Measurements from ENCODE around the gene SCNN1A.
A peak's percentile ranks its signal among the peaks of the same experiment; 100 is the strongest.
"Not testable (repeated sequence)": the region's sequence is repeated elsewhere in the genome, so short reads cannot be mapped to it uniquely, and the experiment has no call there.

The SCNN1A gene

GRCh38 chr12:6340745-6341416 is 34.5 kb downstream of the SCNN1A start:
- Histone ChIP-seq H3K4me3 (ENCODE audit: low read depth in 1 of 5, low read length in 5 of 5) (peak overlapping the region; percentile 81 to 100 (median 98)), H3K9ac (ENCODE audit: low read length in 5 of 5) (peak overlapping the region; percentile 96 to 100 (median 100)), H3K27ac (ENCODE audit: low read depth, low read length) (peak overlapping the region; percentile 100), H3K36me3 (ENCODE audit: control insufficient read depth in 5 of 5, insufficient read depth in 5 of 5, low read length in 5 of 5) (peaks cover 0 to 6% (median 0%) of the 10 kb centered on the region in 5 donors), H3K9me3 (ENCODE audit: control insufficient read depth in 5 of 5, low read length in 5 of 5) (no peaks in the 10 kb centered on the region), H3K27me3 (ENCODE audit: control insufficient read depth in 5 of 5, insufficient read depth in 4 of 5, low read length in 5 of 5) (peaks cover 0 to 4% (median 0%) of the 10 kb centered on the region in 5 donors), H3K4me1 (ENCODE audit: control insufficient read depth in 5 of 5, insufficient read depth in 5 of 5, low read length in 5 of 5) (peaks cover 35 to 82% (median 72%) of the 10 kb centered on the region in 5 donors)

- peaks cover 0 to 7% (median 2%) of the 10 kb centered on the region in 5 donors for H3K36me3 ChIP-seq (ENCODE audit: control insufficient read depth in 5 of 5, insufficient read depth in 5 of 5, low read length in 5 of 5)
- H3K9me3 ChIP-seq (ENCODE audit: control insufficient read depth in 5 of 5, low read length in 5 of 5) = no peaks in the 10 kb centered on the region
- H3K9ac ChIP-seq (ENCODE audit: low read length in 5 of 5) = peak overlapping the region; percentile 96 to 100 (median 100)
- H3K27ac ChIP-seq (ENCODE audit: low read depth, low read length) = peak overlapping the region; percentile 100
- H3K4me1 ChIP-seq (ENCODE audit: control insufficient read depth in 5 of 5, insufficient read depth in 5 of 5, low read length in 5 of 5) = peaks cover 37 to 82% (median 74%) of the 10 kb centered on the region in 5 donors
- peak overlapping the region; percentile 81 to 100 (median 98) for H3K4me3 ChIP-seq (ENCODE audit: low read depth in 1 of 5, low read length in 5 of 5)
- H3K27me3 ChIP-seq (ENCODE audit: control insufficient read depth in 5 of 5, insufficient read depth in 4 of 5, low read length in 5 of 5) = peaks cover 0 to 4% (median 0%) of the 10 kb centered on the region in 5 donors
Observed at GRCh38 chr12:6340032-6340638, 35.2 kb downstream of the SCNN1A start.

GRCh38 chr12:6338955-6339354 is 36.4 kb downstream of the SCNN1A start:
- peak overlapping the region; percentile 100 for H3K27ac ChIP-seq (ENCODE audit: low read depth, low read length)
- H3K4me1 ChIP-seq (ENCODE audit: control insufficient read depth in 5 of 5, insufficient read depth in 5 of 5, low read length in 5 of 5) = peaks cover 42 to 90% (median 84%) of the 10 kb centered on the region in 5 donors
- no peaks in the 10 kb centered on the region for H3K9me3 ChIP-seq (ENCODE audit: control insufficient read depth in 5 of 5, low read length in 5 of 5)
- peaks cover 0 to 4% (median 0%) of the 10 kb centered on the region in 5 donors for H3K27me3 ChIP-seq (ENCODE audit: control insufficient read depth in 5 of 5, insufficient read depth in 4 of 5, low read length in 5 of 5)
- H3K36me3 ChIP-seq (ENCODE audit: control insufficient read depth in 5 of 5, insufficient read depth in 5 of 5, low read length in 5 of 5) = peaks cover 0 to 19% (median 13%) of the 10 kb centered on the region in 5 donors
- peak overlapping the region; percentile 96 to 100 (median 100) for H3K9ac ChIP-seq (ENCODE audit: low read length in 5 of 5)
- H3K4me3 ChIP-seq (ENCODE audit: low read depth in 1 of 5, low read length in 5 of 5) = peak overlapping the region; percentile 81 to 100 (median 98)

GRCh38 chr12:6338536-6338935 is 36.8 kb downstream of the SCNN1A start:
- Histone ChIP-seq H3K4me1 (ENCODE audit: control insufficient read depth in 5 of 5, insufficient read depth in 5 of 5, low read length in 5 of 5) (peaks cover 45 to 90% (median 84%) of the 10 kb centered on the region in 5 donors), H3K4me3 (ENCODE audit: low read depth in 1 of 5, low read length in 5 of 5) (peak overlapping the region; percentile 81 to 100 (median 98)), H3K36me3 (ENCODE audit: control insufficient read depth in 5 of 5, insufficient read depth in 5 of 5, low read length in 5 of 5) (peaks cover 0 to 23% (median 17%) of the 10 kb centered on the region in 5 donors), H3K27ac (ENCODE audit: low read depth, low read length) (peak overlapping the region; percentile 100), H3K9ac (ENCODE audit: low read length in 5 of 5) (peak overlapping the region; percentile 96 to 100 (median 100))
- H3K9me3 ChIP-seq (ENCODE audit: control insufficient read depth in 5 of 5, low read length in 5 of 5); H3K27me3 ChIP-seq (ENCODE audit: control insufficient read depth in 5 of 5, insufficient read depth in 4 of 5, low read length in 5 of 5): not testable (repeated sequence)

- Histone ChIP-seq H3K4me1 (ENCODE audit: control insufficient read depth in 5 of 5, insufficient read depth in 5 of 5, low read length in 5 of 5) (peaks cover 45 to 90% (median 84%) of the 10 kb centered on the region in 5 donors), H3K27me3 (ENCODE audit: control insufficient read depth in 5 of 5, insufficient read depth in 4 of 5, low read length in 5 of 5) (peaks cover 0 to 4% (median 0%) of the 10 kb centered on the region in 5 donors), H3K9me3 (ENCODE audit: control insufficient read depth in 5 of 5, low read length in 5 of 5) (no peaks in the 10 kb centered on the region), H3K27ac (ENCODE audit: low read depth, low read length) (peak overlapping the region; percentile 100), H3K4me3 (ENCODE audit: low read depth in 1 of 5, low read length in 5 of 5) (peak overlapping the region; percentile 81 to 100 (median 98)), H3K9ac (ENCODE audit: low read length in 5 of 5) (peak overlapping the region; percentile 79 to 100 (median 100)), H3K36me3 (ENCODE audit: control insufficient read depth in 5 of 5, insufficient read depth in 5 of 5, low read length in 5 of 5) (peaks cover 0 to 28% (median 22%) of the 10 kb centered on the region in 5 donors)
Observed at GRCh38 chr12:6337958-6338433, 37.4 kb downstream of the SCNN1A start.

- H3K9me3 ChIP-seq (ENCODE audit: control insufficient read depth in 5 of 5, low read length in 5 of 5) = no peaks in the 10 kb centered on the region
- H3K4me1 ChIP-seq (ENCODE audit: control insufficient read depth in 5 of 5, insufficient read depth in 5 of 5, low read length in 5 of 5) = peaks cover 38 to 86% (median 80%) of the 10 kb centered on the region in 5 donors
- peak overlapping the region; percentile 100 for H3K27ac ChIP-seq (ENCODE audit: low read depth, low read length)
- peaks cover 3 to 36% (median 30%) of the 10 kb centered on the region in 5 donors for H3K36me3 ChIP-seq (ENCODE audit: control insufficient read depth in 5 of 5, insufficient read depth in 5 of 5, low read length in 5 of 5)
- peaks cover 0 to 4% (median 0%) of the 10 kb centered on the region in 5 donors for H3K27me3 ChIP-seq (ENCODE audit: control insufficient read depth in 5 of 5, insufficient read depth in 4 of 5, low read length in 5 of 5)
- H3K4me3 ChIP-seq (ENCODE audit: low read depth in 1 of 5, low read length in 5 of 5) = peak overlapping the region; percentile 81 to 100 (median 98)
- peak overlapping the region; percentile 79 to 100 (median 92) for H3K9ac ChIP-seq (ENCODE audit: low read length in 5 of 5)
Observed at GRCh38 chr12:6336889-6337853, 38.2 kb downstream of the SCNN1A start.

GRCh38 chr12:6336079-6336888 is 39.1 kb downstream of the SCNN1A start:
- Histone ChIP-seq H3K4me3 (ENCODE audit: low read depth in 1 of 5, low read length in 5 of 5) (peak overlapping the region; percentile 81 to 100 (median 98)), H3K36me3 (ENCODE audit: control insufficient read depth in 5 of 5, insufficient read depth in 5 of 5, low read length in 5 of 5) (peaks cover 5 to 45% (median 37%) of the 10 kb centered on the region in 5 donors), H3K27me3 (ENCODE audit: control insufficient read depth in 5 of 5, insufficient read depth in 4 of 5, low read length in 5 of 5) (peaks cover 0 to 4% (median 0%) of the 10 kb centered on the region in 5 donors), H3K4me1 (ENCODE audit: control insufficient read depth in 5 of 5, insufficient read depth in 5 of 5, low read length in 5 of 5) (peaks cover 35 to 86% (median 79%) of the 10 kb centered on the region in 5 donors), H3K9ac (ENCODE audit: low read length in 5 of 5) (peak overlapping the region; percentile 81 to 100 (median 92)), H3K27ac (ENCODE audit: low read depth, low read length) (peak overlapping the region; percentile 100), H3K9me3 (ENCODE audit: control insufficient read depth in 5 of 5, low read length in 5 of 5) (no peaks in the 10 kb centered on the region)

- no peaks in the 10 kb centered on the region for H3K9me3 ChIP-seq (ENCODE audit: control insufficient read depth in 5 of 5, low read length in 5 of 5)
- peaks cover 7 to 52% (median 44%) of the 10 kb centered on the region in 5 donors for H3K36me3 ChIP-seq (ENCODE audit: control insufficient read depth in 5 of 5, insufficient read depth in 5 of 5, low read length in 5 of 5)
- peaks cover 35 to 89% (median 83%) of the 10 kb centered on the region in 5 donors for H3K4me1 ChIP-seq (ENCODE audit: control insufficient read depth in 5 of 5, insufficient read depth in 5 of 5, low read length in 5 of 5)
- H3K27me3 ChIP-seq (ENCODE audit: control insufficient read depth in 5 of 5, insufficient read depth in 4 of 5, low read length in 5 of 5) = peaks cover 0 to 4% (median 0%) of the 10 kb centered on the region in 5 donors
- peak overlapping the region; percentile 81 to 100 (median 92) for H3K9ac ChIP-seq (ENCODE audit: low read length in 5 of 5)
- H3K4me3 ChIP-seq (ENCODE audit: low read depth in 1 of 5, low read length in 5 of 5) = peak overlapping the region; percentile 54 to 100 (median 98)
- H3K27ac ChIP-seq (ENCODE audit: low read depth, low read length) = peak overlapping the region; percentile 100
Observed at GRCh38 chr12:6335451-6336078, 39.8 kb downstream of the SCNN1A start.

Measured in subcutaneous abdominal adipose tissue (tissue), 5 donors.